Breast epithelium (tissue), 4 donors: ENCODE data around the gene AK1. TPM values are rescaled to one million over a fixed set of nuclear protein-coding genes. Genes with fewer than 3 reads are reported as not detected.

Experiments
- DNase-seq, 2 donors: peaks; one replicate each; pipeline ENCODE4 v3.0.0-alpha.2; 2019; ENCODE audit warnings: low spot score in 2 of 2
- H3K27ac ChIP-seq, 2 donors: fragments of 200-600 bp; sonication (generic) in 1 of 2; one replicate each; pipeline ENCODE4 v1.5.1; 2016 to 2019; ENCODE audit warnings: mild to moderate bottlenecking in 1 of 2
- H3K27me3 ChIP-seq, 2 donors: fragments of 200-600 bp; sonication (generic) in 1 of 2; one replicate each; pipeline versions ENCODE4 v1.5.1 to v1.6.0; 2017 to 2019; ENCODE audit warnings: control low read depth in 1 of 2, mild to moderate bottlenecking in 1 of 2
- H3K36me3 ChIP-seq: fragments of 200-600 bp; one replicate; pipeline ENCODE4 v1.5.1; 2019
- H3K4me1 ChIP-seq, 2 donors: fragments of 200-600 bp; sonication (generic); one replicate each; pipeline ENCODE4 v1.5.1; 2016 to 2019; ENCODE audit warnings: control low read depth in 1 of 2
- H3K4me3 ChIP-seq, 3 donors: fragments of 200-600 bp; sonication (generic); 1 replicate in 2 of 3; 2 replicates in 1 of 3; pipeline ENCODE4 v1.5.1; 2016 to 2019; ENCODE audit warnings: mild to moderate bottlenecking in 3 of 3, moderate library complexity in 2 of 3
- H3K9me3 ChIP-seq, 2 donors: fragments of 200-600 bp; sonication (generic) in 1 of 2; one replicate each; pipeline ENCODE4 v1.5.1; 2016 to 2019; ENCODE audit warnings: control low read depth in 1 of 2
- CTCF ChIP-seq, 3 donors: fragments of 450-650 bp; IDR thresholded peaks; one replicate each; pipeline ENCODE4 v1.5.1; 2016 to 2017; ENCODE audit warnings: antibody characterized with exemption in 3 of 3, mild to moderate bottlenecking in 3 of 3, moderate library complexity in 3 of 3
- POLR2A ChIP-seq: fragments of 450-650 bp; IDR thresholded peaks from one replicate; pipeline ENCODE4 v1.6.1; 2016; ENCODE audit warnings: antibody characterized with exemption, mild to moderate bottlenecking, moderate library complexity
- POLR2AphosphoS5 ChIP-seq, 3 donors: sonication (generic); formaldehyde crosslinking; IDR thresholded peaks; one replicate each; pipeline ENCODE4 v1.6.1; 2017; ENCODE audit warnings: antibody characterized with exemption in 3 of 3
- intact Hi-C: fragments of 100-400 bp; cut with DNase I; formaldehyde crosslinking; loops from one replicate; pipeline ENCODE4 v1.15.1; 2023; ENCODE audit warnings: low total_unique reads
- total RNA-seq, 3 donors: library from RNA; depleted of rRNA; stranded (reverse); fragments of >200 nt; gene quantifications; one replicate each; pipeline ENCODE4 v1.1.0, GENCODE V29; 2016

AK1 gene
- total RNA-seq, 3 donors from 2014 or later: 23.5 to 30.2 (median 23.6) TPM

DNA sequence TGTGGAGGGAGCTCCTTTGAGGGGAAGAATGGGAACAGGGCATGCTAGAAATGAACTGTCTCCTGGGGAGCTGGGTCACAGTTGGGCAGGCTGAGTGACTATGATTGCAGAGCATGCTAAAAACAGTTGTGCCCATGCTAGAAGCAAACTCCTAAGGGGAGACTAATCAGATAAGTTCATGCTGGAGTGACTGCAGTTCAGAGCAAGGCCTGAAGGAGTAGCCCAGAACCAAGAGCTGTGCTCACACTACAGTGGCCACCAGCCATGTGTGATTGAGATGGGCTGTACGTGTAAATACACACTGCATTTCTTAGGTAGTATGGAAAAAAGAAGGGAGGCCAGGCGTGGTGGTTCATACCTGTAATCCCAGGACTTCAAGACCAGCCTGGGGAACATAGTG lies 10.3 kb upstream of the AK1 start:
- peaks cover 2% of the 10 kb centered on the region in 2 donors for H3K9me3 ChIP-seq
- H3K36me3 ChIP-seq: peaks cover 9% of the 10 kb centered on the region
- no peak overlapping the region for H3K27ac ChIP-seq
- TF ChIP-seq CTCF (IDR thresholded peaks at IDR 0.05): no peak
- no peak overlapping the region for H3K4me3 ChIP-seq
- intact Hi-C loops: no loop called here
- peaks cover 0 to 3% of the 10 kb centered on the region in 2 donors for H3K4me1 ChIP-seq
- DNase-seq: no peak
- H3K27me3 ChIP-seq: no peaks in the 10 kb centered on the region

- H3K27ac ChIP-seq: peak overlapping the region in 1 of 2 donors; percentile 71
Observed at GRCh38 chr9:127886401-127886972, 9.0 kb upstream of the AK1 start.

DNA sequence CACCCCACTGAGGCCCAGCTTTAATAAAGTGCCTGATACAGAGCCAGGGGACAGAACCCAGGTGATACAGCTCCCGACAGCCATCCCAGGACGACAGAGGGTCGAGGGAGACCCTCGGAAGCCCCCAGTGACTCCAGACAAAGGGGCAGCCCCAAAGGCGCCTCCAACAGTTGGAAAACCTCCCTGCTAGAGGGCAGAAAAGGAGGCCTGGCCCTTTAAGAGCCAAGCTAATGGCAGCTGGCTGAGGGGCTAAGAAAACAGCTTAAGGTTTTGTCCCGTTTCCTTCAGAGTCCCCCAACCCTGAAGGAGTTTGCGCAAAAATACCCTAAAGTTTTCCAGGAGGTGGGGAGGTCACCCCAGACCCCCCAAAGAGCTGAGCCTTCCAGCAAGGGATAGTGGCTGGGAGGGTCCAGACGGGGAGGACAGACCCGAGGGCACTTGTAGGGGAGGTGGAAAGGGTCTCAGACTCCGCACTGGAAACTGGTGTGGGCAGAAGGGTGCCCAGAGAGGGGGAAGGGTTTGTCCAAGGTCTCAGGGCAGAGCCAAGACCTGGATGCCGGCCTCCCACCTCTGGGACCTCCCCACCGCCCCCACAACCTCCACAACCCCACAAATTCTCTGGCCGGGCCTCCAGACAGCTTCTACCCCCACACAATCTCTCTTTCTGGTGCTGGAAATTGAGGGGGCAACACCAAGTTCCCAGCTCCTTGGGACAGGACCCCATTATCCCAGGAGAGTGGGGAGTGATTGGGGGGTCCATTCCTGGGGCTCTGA lies 8.2 kb upstream of the AK1 start:
- no peak overlapping the region for H3K4me3 ChIP-seq
- H3K36me3 ChIP-seq: peaks cover 9% of the 10 kb centered on the region
- TF ChIP-seq POLR2A (no peak), CTCF (IDR thresholded peaks at IDR 0.05) (no peak)
- peak overlapping the region; percentile 17 to 71 for H3K27ac ChIP-seq
- H3K4me1 ChIP-seq: peaks cover 0 to 3% of the 10 kb centered on the region in 2 donors
- no peaks in the 10 kb centered on the region for H3K27me3 ChIP-seq
- intact Hi-C loops: no loop called here
- H3K9me3 ChIP-seq: no peaks in the 10 kb centered on the region
- DNase-seq: no peak

More at GRCh38 chr9:127886401-127886972, 9.0 kb upstream of the AK1 start:
- intact Hi-C loops: no loop called here
- Histone ChIP-seq H3K9me3 (no peaks in the 10 kb centered on the region), H3K27me3 (no peaks in the 10 kb centered on the region), H3K4me1 (peaks cover 0 to 3% of the 10 kb centered on the region in 2 donors), H3K36me3 (peaks cover 9% of the 10 kb centered on the region), H3K4me3 (no peak overlapping the region)
- DNase-seq: no peak
- TF ChIP-seq POLR2AphosphoS5 (IDR thresholded peaks at IDR 0.05) (no peak), POLR2A (no peak), CTCF (IDR thresholded peaks at IDR 0.05) (no peak)

GRCh38 chr9:127884976-127885490 lies 7.6 kb upstream of the AK1 start:
- TF ChIP-seq POLR2A (no peak), CTCF (IDR thresholded peaks at IDR 0.05) (no peak), POLR2AphosphoS5 (IDR thresholded peaks at IDR 0.05) (no peak)
- Histone ChIP-seq H3K4me1 (peaks cover 0 to 3% of the 10 kb centered on the region in 2 donors), H3K27me3 (no peaks in the 10 kb centered on the region), H3K9me3 (no peaks in the 10 kb centered on the region), H3K4me3 (no peak overlapping the region), H3K36me3 (peaks cover 6% of the 10 kb centered on the region), H3K27ac (peak overlapping the region; percentile 15 to 71)
- intact Hi-C loops: no loop called here
- no peak for DNase-seq

DNA sequence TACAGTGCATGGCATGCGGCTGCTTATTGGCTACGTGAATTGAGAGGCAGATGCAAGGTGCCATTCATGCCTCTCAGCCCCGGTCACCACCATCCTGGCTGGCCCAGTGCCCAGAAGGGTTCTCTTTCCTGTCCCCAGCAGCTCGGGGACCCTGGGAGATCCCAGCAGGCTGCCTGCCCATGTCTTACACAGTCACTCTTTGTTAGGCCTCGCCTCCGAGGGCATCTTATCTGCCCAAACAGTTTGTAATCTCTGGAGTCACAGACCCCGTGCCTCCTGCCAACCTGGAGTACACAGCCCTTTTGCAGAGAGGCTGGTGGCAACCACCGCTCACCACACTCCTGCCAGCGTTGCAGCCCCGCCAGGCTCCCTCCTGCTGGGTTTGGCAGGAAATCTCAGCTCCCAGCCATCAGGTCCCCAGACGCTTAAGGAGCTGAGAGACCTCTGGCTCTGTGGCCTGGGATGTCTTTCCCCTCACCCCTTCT lies 7.0 kb upstream of the AK1 start:
- no peaks in the 10 kb centered on the region for H3K27me3 ChIP-seq
- H3K4me1 ChIP-seq: peaks cover 0 to 3% of the 10 kb centered on the region in 2 donors
- peak overlapping the region; percentile 15 to 71 for H3K27ac ChIP-seq
- intact Hi-C loops: no loop called here
- peaks cover 6% of the 10 kb centered on the region for H3K36me3 ChIP-seq
- no peaks in the 10 kb centered on the region for H3K9me3 ChIP-seq
- no peak for DNase-seq
- TF ChIP-seq POLR2A: no peak
- H3K4me3 ChIP-seq: no peak overlapping the region
